GM12878 (cell line): ENCODE results near the gene TMSB10. TPM values are rescaled to one million over a fixed set of nuclear protein-coding genes. Genes with fewer than 3 reads are reported as not detected.

Experiments
- ATAC-seq: fragments of 200-7000 bp; cut with Tn5 transposase; 3 replicates; pipeline ENCODE4 v1.9.1; 2020; ENCODE audit warnings: mild to moderate bottlenecking, moderate library complexity
- BruUV-seq: library from RNA; stranded (reverse); fragments of 400-500 nt; replicated peaks from 2 replicates; lab custom pipeline; 2021; lab: Mats Ljungman, UMichigan
- CTCF ChIA-PET: fragments of 300-600 bp; sonication (Branson Sonifier 250); formaldehyde crosslinking; extraction: SDS; loops from one replicate; lab custom pipeline; 2021; ENCODE audit warnings: inconsistent platforms; lab: Yijun Ruan, JAX
- POLR2A ChIA-PET: fragments of 350-600 bp; formaldehyde crosslinking; extraction: SDS; loops from one replicate; lab custom pipeline; 2021; ENCODE audit warnings: inconsistent platforms; lab: Charles Lee
- RAD21 ChIA-PET: fragments of 300-600 bp; sonication (Branson Sonifier 250); formaldehyde crosslinking; loops from one replicate; lab custom pipeline; 2023; ENCODE audit warnings: antibody characterized with exemption; ENCODE audit not compliant: unreplicated experiment; lab: Charles Lee
- SMC1A ChIA-PET: fragments of 300-600 bp; sonication (Branson Sonifier 250); formaldehyde crosslinking; loops from one replicate; lab custom pipeline; 2023; ENCODE audit not compliant: unreplicated experiment, uncharacterized antibody; lab: Charles Lee
- DNase-seq: peaks from one replicate; pipeline ENCODE4 v3.0.0-alpha.2; 2011; ENCODE audit warnings: low read depth, low spot score
- FAIRE-seq: peaks from 3 replicates; lab custom pipeline; 2011; peaks lifted over from hg19 to GRCh38; lab: Jason Lieb, UNC
- H2AFZ ChIP-seq: 2 replicates; pipeline ENCODE4 v1.6.0; 2011; ENCODE audit warnings: low read depth, low read length, control low read depth; ENCODE audit not compliant: control insufficient read depth
- H3K27ac ChIP-seq: 2 replicates; pipeline ENCODE4 v1.5.1; 2011; ENCODE audit warnings: control low read depth; ENCODE audit not compliant: control insufficient read depth, insufficient read depth
- H3K27me3 ChIP-seq, 2 experiments: replicated peaks in 1 of 2; 2 replicates each; pipeline versions ENCODE4 v1.6.0 to v1.6.1; 2011; ENCODE audit warnings: low read length in 1 of 2; ENCODE audit not compliant: control insufficient read depth in 2 of 2, insufficient read depth in 2 of 2
- H3K36me3 ChIP-seq, 2 experiments: 2 replicates each; pipeline ENCODE4 v1.5.1; 2011; ENCODE audit warnings: low read length in 1 of 2; ENCODE audit not compliant: control insufficient read depth in 2 of 2, insufficient read depth in 2 of 2
- H3K4me1 ChIP-seq: 2 replicates; pipeline ENCODE4 v1.6.1; 2011; ENCODE audit warnings: mild to moderate bottlenecking, low read length, moderate library complexity, mixed read lengths; ENCODE audit not compliant: control insufficient read depth, insufficient read depth
- H3K4me2 ChIP-seq: 2 replicates; pipeline ENCODE4 v1.6.0; 2011; ENCODE audit warnings: control low read depth; ENCODE audit not compliant: control insufficient read depth, insufficient read depth
- H3K4me3 ChIP-seq: fragments of 200-600 bp; sonication (generic); 2 replicates; pipeline ENCODE4 v1.5.1; 2016
- H3K79me2 ChIP-seq: 2 replicates; pipeline ENCODE4 v1.6.0; 2011; ENCODE audit warnings: low read length; ENCODE audit not compliant: control insufficient read depth, insufficient read depth
- H3K9ac ChIP-seq: 2 replicates; pipeline ENCODE4 v1.8.0; 2011; ENCODE audit warnings: low read length, control low read depth, mixed read lengths; ENCODE audit not compliant: control insufficient read depth, insufficient read depth
- H3K9me3 ChIP-seq: replicated peaks from 3 replicates; pipeline ENCODE4 v1.5.1; 2011; ENCODE audit warnings: mild to moderate bottlenecking, low read length; ENCODE audit not compliant: control insufficient read depth, insufficient read depth
- H4K20me1 ChIP-seq: 2 replicates; pipeline ENCODE4 v1.6.0; 2011; ENCODE audit not compliant: control insufficient read depth, insufficient read depth
- CBFB ChIP-seq: IDR thresholded peaks from 2 replicates; pipeline ENCODE4 v1.6.1; 2016; ENCODE audit warnings: antibody characterized with exemption, low read depth
- CHD4 ChIP-seq: fragments of 200-600 bp; sonication (generic); IDR thresholded peaks from 2 replicates; pipeline ENCODE4 v1.6.1; 2016; ENCODE audit warnings: mild to moderate bottlenecking
- DPF2 ChIP-seq: fragments of 450-650 bp; IDR thresholded peaks from 2 replicates; pipeline ENCODE4 v1.6.1; 2017; ENCODE audit warnings: mild to moderate bottlenecking
- FOXM1 ChIP-seq: IDR thresholded peaks from 2 replicates; pipeline ENCODE4 v1.6.1; 2012; ENCODE audit warnings: low read depth, mild to moderate bottlenecking, inconsistent platforms, low read length, moderate library complexity
- GATAD2B ChIP-seq: fragments of 450-650 bp; conservative IDR thresholded peaks from 2 replicates; pipeline ENCODE4 v1.6.1; 2017; ENCODE audit warnings: low read depth, mild to moderate bottlenecking, moderate library complexity
- HCFC1 ChIP-seq: fragments of 150-350 bp; IDR thresholded peaks from 2 replicates; pipeline ENCODE4 v1.6.1; 2014; ENCODE audit warnings: low read length
- IKZF1 ChIP-seq: fragments of 450-650 bp; conservative IDR thresholded peaks from 2 replicates; pipeline ENCODE4 v1.6.1; 2017; ENCODE audit warnings: antibody characterized with exemption, mild to moderate bottlenecking
- IKZF2 ChIP-seq, 2 experiments: fragments of 450-650 bp; IDR thresholded peaks; 2 replicates each; pipeline ENCODE4 v1.6.1; 2017; ENCODE audit warnings: mild to moderate bottlenecking in 2 of 2, moderate library complexity in 2 of 2
- MEF2B ChIP-seq: fragments of 450-650 bp; IDR thresholded peaks from 2 replicates; pipeline ENCODE4 v1.6.1; 2018; ENCODE audit warnings: mild to moderate bottlenecking, moderate library complexity; ENCODE audit not compliant: partially characterized antibody, poor library complexity, severe bottlenecking
- MYB ChIP-seq: fragments of 150-350 bp; IDR thresholded peaks from 2 replicates; pipeline ENCODE4 v1.6.1; 2014; ENCODE audit warnings: mild to moderate bottlenecking, low read depth, low read length, borderline replicate concordance
- NFYB ChIP-seq: IDR thresholded peaks from 2 replicates; pipeline ENCODE4 v1.6.1; 2011; ENCODE audit warnings: low read depth, mild to moderate bottlenecking, low read length, improper control_type of control experiment, moderate library complexity; ENCODE audit not compliant: insufficient read depth
- NR2F1 ChIP-seq: fragments of 450-650 bp; conservative IDR thresholded peaks from 2 replicates; pipeline ENCODE4 v1.6.1; 2017; ENCODE audit warnings: mild to moderate bottlenecking
- NRF1 ChIP-seq: conservative IDR thresholded peaks from 2 replicates; pipeline ENCODE4 v1.6.1; 2011; ENCODE audit warnings: mild to moderate bottlenecking, low read depth, low read length, improper control_type of control experiment
- RFX5 ChIP-seq: IDR thresholded peaks from 2 replicates; pipeline ENCODE4 v1.6.1; 2011; ENCODE audit warnings: low read depth, low read length, improper control_type of control experiment
- SREBF1 ChIP-seq: IDR thresholded peaks from 2 replicates; pipeline ENCODE4 v1.6.1; 2012; ENCODE audit warnings: mild to moderate bottlenecking, low read length
- ZNF622 ChIP-seq: fragments of 450-650 bp; IDR thresholded peaks from 2 replicates; pipeline ENCODE4 v1.6.1; 2017; ENCODE audit warnings: mild to moderate bottlenecking, inconsistent platforms
- ZZZ3 ChIP-seq: IDR thresholded peaks from 2 replicates; pipeline ENCODE4 v1.6.1; 2011; ENCODE audit warnings: low read depth; ENCODE audit not compliant: control insufficient read depth, insufficient read length
- WGBS: methylation state at CpG from one replicate; pipeline ENCODE4 v1.1.6; 2016; ENCODE audit warnings: low lambda C conversion rate; ENCODE audit not compliant: insufficient replicate concordance, insufficient coverage; ENCODE audit errors: missing lambda C conversion rate; 5-methylcytosine and 5-hydroxymethylcytosine counted together
- in situ Hi-C: fragments of 300-500 bp; cut with MboI; formaldehyde crosslinking; loops from 9 replicates; pipeline ENCODE4 v1.14.3; 2018; ENCODE audit warnings: mixed read lengths
- intact Hi-C: fragments of 100-400 bp; cut with micrococcal nuclease; formaldehyde crosslinking; loops from one replicate; pipeline ENCODE4 v1.14.2; 2022; ENCODE audit not compliant: unreplicated experiment
- polyA plus RNA-seq, 11 experiments: library from polyadenylated mRNA; depleted of rRNA in 4 of 11; unstranded in 6 of 11; stranded (reverse) in 5 of 11; fragments of >200 nt; fragmentation: Nextera tagmentation in 4 of 11; fragmentation: Illumina TruSeq in 1 of 11; extraction: Ambion mirVana in 4 of 11; extraction: Trizol in 1 of 11; gene quantifications; 1 replicate in 1 of 11; 2 replicates in 10 of 11; pipeline versions ENCODE4 v1.2.1 to v1.2.3, GENCODE V29; 2011 to 2016; ENCODE audit warnings: inconsistent platforms in 2 of 11, missing spikeins in 2 of 11, low read depth in 1 of 11
- total RNA-seq, 4 experiments: library from RNA; depleted of rRNA in 3 of 4; stranded (reverse); fragments of >200 nt in 3 of 4; fragmentation: Illumina TruSeq in 1 of 4; extraction: Trizol in 1 of 4; gene quantifications; 2 replicates each; pipeline versions ENCODE4 v1.2.1 to v1.2.3, GENCODE V29; 2013 to 2021
- TF ChIP-seq, protein P1 (sequence below): IDR thresholded peaks from 2 replicates; pipeline ENCODE4 v1.6.1; 2012; ENCODE audit warnings: low read length, inconsistent platforms
- TF ChIP-seq, protein P2 (sequence below): fragments of 450-650 bp; IDR thresholded peaks from 2 replicates; pipeline ENCODE4 v1.6.1; 2018; ENCODE audit warnings: borderline replicate concordance, mild to moderate bottlenecking; ENCODE audit not compliant: partially characterized antibody

TMSB10 gene
- total and polyA plus RNA-seq, 10 of the 15 experiments (the other 5 are each of a cell fraction or from before 2014, with no cell fraction given), result 1,406 to 4,860 (median 3,381) TPM

DNA sequence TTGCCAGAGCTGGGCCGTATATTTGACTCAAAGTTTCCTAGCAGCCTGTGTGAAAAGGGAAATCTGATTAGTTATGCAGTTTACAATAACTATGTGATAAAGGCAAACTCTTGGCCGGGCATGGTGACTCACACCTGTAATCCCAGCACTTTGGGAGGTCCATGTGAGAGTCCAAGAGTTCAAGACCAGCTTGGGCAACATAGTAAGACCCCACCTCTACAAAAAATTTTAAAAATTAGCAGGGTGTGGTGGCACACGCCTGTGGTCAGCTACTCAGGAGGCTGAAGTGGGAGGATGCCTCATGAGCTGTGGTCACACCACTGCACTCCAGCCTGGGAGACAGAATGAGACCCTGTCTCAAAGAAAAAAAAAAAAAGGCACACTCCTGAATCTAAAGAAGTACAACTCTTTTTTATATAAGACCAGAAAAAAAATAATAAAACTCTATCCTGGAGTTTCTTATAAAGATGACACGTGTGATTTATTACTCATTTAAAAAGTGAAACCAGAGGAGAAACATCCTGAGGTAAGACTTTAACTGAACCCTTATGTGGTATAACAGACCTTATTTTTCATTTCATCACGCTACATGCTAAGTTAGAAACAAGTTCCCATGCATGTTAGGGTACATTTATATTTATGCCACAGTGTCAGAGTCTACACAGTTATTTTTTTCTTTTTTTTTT lies 32.9 kb downstream of the TMSB10 start:
- POLR2A ChIA-PET, result interaction anchor here (1.5 to 14.1 kb wide), 7 partner anchors 8 to 40 kb away, joined by 5 to 265 read pairs (median 24); partner anchors contain the start of genes KCMF1 and TMSB10
- BruUV-seq, result no TSS peak
- ATAC-seq (peak; percentile 57), DNase-seq (peak; percentile 82), FAIRE-seq (no peak)
- intact Hi-C loops (no loop called here), in situ Hi-C loops (loop anchor here (25.0 kb wide), 1 partner anchor 1499 kb away; the partner anchor contains the start of gene KDM3A)
- H3K27ac ChIP-seq, result peak overlapping the region; percentile 100
- no peaks in the 10 kb centered on the region; the same call in 2 of the 3 replicates for H3K9me3 ChIP-seq
- H2AFZ ChIP-seq, result no peak overlapping the region; the same call in 1 of the 2 replicates
- peak overlapping the region; percentile 65 for H3K4me2 ChIP-seq
- H3K4me3 ChIP-seq, result no peak overlapping the region
- peaks cover 22% of the 10 kb centered on the region for H3K79me2 ChIP-seq
- SMC1A ChIA-PET, result interaction anchor here (0.9 to 22.1 kb wide), 10 partner anchors 7 to 77 kb away, joined by 3 to 378 read pairs (median 12); partner anchors contain the start of gene KCMF1
- H4K20me1 ChIP-seq, result no peaks in the 10 kb centered on the region
- H3K4me1 ChIP-seq, result peaks cover 45% of the 10 kb centered on the region
- H3K27me3 ChIP-seq, result no peaks in the 10 kb centered on the region
- H3K9ac ChIP-seq, result peak overlapping the region; percentile 97
- RAD21 ChIA-PET, result interaction anchor here (1.3 to 10.8 kb wide), 6 partner anchors 7 to 80 kb away, joined by 6 to 300 read pairs (median 47); partner anchors contain the start of gene KCMF1
- no peaks in the 10 kb centered on the region for H3K36me3 ChIP-seq
- CTCF ChIA-PET, result interaction anchor here (1.1 to 11.7 kb wide), 5 partner anchors 8 to 78 kb away, joined by 3 to 275 read pairs (median 7); no protein-coding TSS in a partner anchor
- 3% methylated on average over 5 of the region's 5 CpGs for WGBS
- TF ChIP-seq NFYB (no peak), IKZF1 (peak; percentile 27; the same call in 1 of the 2 replicates), MEF2B (peak; percentile 46), RFX5 (no peak), ZZZ3 (no peak), CBFB (no peak; the same call in 1 of the 2 replicates), NRF1 (no peak), CHD4 (no peak), HCFC1 (no peak), ZNF622 (no peak), FOXM1 (peak; percentile 86; the same call in 1 of the 2 replicates), DPF2 (peak; percentile 78), NR2F1 (peak; percentile 4; the same call in 1 of the 2 replicates), MYB (peak; percentile 72; the same call in 1 of the 2 replicates), SREBF1 (no peak), GATAD2B (peak; percentile 22; the same call in 1 of the 2 replicates), IKZF2 (IDR thresholded peaks at IDR 0.05) (peak; percentile 59 to 64; a peak in 3 of 4 replicates)
- TF ChIP-seq, protein P1, sequence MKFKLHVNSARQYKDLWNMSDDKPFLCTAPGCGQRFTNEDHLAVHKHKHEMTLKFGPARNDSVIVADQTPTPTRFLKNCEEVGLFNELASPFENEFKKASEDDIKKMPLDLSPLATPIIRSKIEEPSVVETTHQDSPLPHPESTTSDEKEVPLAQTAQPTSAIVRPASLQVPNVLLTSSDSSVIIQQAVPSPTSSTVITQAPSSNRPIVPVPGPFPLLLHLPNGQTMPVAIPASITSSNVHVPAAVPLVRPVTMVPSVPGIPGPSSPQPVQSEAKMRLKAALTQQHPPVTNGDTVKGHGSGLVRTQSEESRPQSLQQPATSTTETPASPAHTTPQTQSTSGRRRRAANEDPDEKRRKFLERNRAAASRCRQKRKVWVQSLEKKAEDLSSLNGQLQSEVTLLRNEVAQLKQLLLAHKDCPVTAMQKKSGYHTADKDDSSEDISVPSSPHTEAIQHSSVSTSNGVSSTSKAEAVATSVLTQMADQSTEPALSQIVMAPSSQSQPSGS, result peak; percentile 96
- TF ChIP-seq, protein P2, sequence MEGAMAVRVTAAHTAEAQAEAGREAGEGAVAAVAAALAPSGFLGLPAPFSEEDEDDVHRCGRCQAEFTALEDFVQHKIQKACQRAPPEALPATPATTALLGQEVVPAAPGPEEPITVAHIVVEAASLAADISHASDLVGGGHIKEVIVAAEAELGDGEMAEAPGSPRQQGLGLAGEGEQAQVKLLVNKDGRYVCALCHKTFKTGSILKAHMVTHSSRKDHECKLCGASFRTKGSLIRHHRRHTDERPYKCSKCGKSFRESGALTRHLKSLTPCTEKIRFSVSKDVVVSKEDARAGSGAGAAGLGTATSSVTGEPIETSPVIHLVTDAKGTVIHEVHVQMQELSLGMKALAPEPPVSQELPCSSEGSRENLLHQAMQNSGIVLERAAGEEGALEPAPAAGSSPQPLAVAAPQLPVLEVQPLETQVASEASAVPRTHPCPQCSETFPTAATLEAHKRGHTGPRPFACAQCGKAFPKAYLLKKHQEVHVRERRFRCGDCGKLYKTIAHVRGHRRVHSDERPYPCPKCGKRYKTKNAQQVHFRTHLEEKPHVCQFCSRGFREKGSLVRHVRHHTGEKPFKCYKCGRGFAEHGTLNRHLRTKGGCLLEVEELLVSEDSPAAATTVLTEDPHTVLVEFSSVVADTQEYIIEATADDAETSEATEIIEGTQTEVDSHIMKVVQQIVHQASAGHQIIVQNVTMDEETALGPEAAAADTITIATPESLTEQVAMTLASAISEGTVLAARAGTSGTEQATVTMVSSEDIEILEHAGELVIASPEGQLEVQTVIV, result no peak
